GM18870 (cell line): ENCODE measurements around the gene TMEM101.
"Not testable (repeated sequence)": the region's sequence is repeated elsewhere in the genome, so short reads cannot be mapped to it uniquely, and the experiment has no call there.

ENCODE experiments used
- ATAC-seq: cut with Tn5 transposase; IDR thresholded peaks from one replicate; pipeline ENCODE4 v1.9.1; 2021; ENCODE audit warnings: moderate library complexity; ENCODE audit not compliant: unreplicated experiment

TMEM101 gene

DNA sequence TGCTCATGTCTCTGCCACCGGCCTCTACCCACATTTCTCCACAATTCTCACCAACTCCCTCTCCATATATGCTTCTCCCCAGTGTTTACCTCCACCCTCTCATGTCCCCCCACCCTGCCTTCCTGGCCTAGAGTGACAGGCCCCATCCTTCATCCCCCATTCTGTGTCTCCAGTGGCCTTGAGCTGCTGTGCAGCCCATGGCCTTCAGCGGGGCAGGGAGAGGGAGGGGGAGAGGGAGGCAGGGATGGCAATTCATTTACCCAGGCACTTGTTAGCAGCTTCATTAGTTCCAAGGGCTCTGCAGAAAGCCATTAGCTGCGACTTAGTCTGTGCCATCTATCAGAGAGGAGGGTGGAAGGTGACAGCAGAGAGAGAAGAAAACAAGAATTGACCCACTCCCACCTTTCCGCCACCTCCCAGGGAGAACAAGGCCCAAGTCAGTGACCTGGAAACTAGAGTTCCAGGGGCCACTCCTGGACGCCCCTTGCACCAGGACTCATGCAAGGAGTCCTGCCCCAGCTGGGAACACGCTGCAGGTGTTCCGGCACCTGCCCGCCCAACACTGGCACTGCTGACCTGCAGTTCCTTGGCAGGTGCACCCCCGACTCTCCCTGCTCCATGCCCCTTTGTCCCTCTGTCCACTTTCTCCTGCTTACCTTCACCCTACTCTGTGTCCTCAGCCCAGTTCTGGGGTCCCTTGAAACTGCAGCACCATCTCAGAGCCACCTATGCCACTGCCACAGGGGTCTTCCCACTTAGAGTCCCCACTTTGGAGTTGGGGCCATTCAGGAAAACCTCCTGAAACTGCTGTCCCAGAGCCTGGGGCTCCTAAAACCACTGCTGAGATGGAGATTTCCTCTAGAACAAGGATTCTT lies 37.6 kb downstream of the TMEM101 start:
- no peak for ATAC-seq

DNA sequence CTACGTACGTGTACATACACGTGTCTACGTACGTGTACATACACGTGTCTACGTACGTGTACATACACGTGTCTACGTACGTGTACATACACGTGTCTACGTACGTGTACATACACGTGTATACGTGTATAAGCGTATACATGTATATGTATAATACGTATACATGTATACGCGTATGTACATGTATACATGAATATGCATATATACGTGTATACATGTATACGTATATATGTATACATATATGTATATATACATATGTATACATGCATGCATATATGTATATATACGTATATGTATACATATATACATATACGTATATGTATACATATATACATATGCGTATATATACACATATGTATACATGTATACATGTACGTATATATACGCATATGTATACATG lies 38.9 kb downstream of the TMEM101 start:
- no peak for ATAC-seq

DNA sequence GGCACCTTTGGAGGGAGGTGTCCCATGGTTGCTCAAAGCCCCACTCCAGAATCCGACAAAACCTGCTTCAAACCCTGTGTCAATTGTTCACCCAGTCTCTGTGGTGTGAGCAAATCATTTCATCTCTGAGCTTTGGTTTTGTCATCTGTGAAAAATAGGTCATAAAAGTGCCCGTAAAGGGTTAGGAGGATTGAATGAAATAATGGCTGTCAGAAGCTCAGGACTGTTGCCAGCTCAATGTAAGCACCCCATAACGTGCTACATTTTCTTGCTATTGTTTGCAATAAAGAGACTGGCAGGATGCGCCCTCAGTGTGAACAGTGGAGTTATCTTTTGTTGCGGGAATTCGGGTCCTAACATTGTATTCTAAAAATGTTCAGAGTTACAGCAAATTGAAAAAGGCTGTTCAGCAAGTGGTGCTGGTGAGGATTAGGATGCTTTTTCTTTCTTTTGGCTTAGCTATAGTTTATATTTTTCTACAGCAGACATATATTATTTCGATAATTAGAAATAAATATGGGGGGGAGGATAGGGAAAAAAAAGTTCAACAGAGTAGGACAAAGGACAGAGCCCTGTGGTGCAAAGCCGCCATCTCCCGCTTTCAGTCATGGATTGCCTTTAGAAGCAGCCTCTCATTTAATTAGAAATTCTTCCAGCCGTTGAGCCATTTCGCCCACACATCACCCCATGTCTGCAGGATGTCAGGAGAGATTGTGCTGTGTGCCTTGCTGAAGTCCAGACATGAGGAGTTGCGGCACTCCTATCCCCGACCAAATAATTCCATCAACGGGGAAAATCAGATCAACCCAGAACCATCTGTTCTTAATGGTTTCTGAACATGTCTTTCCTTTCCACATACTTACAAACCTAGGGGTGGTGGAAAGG lies 40.1 kb downstream of the TMEM101 start:
- no peak for ATAC-seq

DNA sequence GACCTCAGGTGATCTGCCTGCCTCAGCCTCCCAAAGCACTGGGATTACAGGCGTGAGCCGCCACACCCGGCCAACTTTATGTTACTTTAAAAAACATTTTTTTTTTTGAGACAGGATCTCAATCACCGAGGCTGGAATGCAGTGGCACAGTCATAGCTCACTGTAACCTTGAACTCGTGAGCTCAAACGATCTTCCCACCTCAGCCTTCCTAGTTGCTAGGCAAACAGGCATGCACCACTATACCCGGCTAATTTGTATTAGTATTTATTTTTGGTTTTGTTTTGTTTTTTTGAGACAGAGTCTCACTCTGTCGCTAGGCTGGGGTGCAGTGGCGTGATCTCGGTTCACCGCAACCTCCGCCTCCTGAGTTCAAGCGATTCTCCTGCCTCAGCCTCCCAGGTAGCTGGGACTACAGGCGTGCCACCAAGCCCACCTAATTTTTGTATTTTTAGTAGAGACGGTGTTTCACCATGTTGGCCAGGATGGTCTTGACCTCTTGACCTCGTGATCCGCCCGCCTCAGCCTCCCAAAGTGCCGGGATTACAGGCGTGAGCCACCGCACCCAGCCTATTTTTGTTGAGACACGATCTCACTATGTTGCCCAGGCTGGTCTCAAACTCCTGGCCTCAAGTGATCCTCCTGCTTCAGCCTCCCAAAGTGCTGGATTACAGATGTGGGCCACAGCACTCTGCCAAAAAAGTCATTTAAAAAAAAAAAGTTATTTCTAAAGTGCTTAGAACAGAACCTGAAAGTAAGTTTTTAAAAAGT lies 42.1 kb downstream of the TMEM101 start:
- not testable (repeated sequence) for ATAC-seq

DNA sequence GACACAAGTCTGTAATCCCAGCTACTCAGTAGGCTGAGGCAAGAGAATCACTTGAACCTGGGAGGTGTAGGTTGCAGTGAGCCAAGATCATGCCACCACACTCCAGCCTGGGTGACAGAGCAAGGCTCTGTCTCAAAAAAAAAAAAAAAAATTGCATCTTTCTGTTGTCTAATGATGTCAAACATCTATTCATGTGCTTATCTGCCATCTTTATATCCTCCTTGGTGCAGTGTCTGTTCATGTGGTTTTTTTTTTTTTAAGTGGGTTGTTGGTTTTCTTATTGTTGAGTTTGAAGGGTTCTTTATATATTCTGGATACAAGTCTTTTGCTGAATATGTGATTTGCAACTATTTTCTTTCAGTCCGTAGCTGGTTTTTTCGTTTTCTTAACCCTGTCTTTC lies 43.3 kb downstream of the TMEM101 start:
- not testable (repeated sequence) for ATAC-seq

DNA sequence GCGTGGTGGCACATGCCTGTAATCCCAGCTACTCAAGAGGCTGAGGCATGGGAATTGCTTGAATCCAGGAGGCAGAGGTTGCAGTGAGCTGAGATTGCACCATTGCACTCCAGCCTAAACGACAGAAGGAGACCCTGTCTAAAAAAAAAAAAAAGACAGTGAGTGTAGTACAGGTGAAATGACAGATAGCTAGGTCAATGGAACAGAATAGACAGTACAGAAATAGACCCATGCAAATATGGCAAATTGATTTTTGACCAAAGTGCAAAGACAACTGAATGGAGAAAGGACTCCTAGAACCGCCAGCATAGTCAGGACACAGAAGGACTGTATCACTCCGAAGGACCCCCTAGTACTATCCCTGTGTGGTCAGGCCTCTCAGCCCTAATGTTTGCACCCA lies 44.4 kb downstream of the TMEM101 start:
- no peak for ATAC-seq

DNA sequence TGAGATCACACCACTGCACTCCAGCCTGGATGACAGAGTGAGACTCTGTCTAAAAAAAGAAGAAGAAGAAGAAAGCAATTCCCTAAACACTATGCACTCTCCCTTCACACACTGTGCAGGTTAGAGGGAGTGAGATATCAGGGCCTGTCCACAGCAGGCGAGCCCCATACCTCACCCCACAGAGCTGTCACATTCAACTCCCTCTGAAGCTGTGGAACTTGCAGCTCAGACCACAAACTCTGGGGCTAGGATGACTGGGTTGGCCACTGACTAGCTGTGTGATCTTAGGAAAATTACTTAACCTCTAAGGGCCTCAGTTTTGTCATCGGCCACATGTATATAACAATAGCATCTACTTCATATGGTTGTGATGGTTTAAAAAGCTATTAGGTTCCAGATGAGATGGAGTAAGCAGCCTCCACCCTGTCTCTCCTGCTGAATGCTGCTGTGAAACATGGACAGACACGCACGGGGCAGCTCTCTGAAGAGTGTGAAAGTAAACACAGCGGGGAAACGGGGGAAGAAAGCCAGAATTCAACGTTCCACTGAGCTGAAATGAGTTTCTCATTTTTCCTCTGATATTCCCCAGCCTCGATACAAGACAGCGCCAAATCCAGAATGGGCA lies 47.4 kb downstream of the TMEM101 start:
- no peak for ATAC-seq

DNA sequence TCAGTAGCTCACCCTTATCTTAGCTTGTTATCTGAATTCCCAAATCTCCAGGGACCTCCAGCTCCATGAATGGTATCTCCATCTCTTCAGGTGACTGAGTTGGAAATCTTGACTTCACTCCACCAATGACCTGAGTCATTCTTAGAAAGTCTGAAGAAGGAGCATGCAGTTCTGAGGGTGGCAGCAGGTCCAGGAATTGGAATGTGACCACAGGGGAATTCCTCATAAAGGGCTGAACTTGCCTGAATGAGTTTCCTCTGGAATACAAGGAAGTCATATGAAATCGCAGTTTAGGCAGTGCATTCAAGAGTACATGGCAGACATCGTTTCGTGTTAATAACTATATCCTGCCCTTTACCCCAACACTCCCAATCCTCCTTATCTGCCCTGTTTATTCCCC lies 48.5 kb downstream of the TMEM101 start:
- ATAC-seq, result no peak

DNA sequence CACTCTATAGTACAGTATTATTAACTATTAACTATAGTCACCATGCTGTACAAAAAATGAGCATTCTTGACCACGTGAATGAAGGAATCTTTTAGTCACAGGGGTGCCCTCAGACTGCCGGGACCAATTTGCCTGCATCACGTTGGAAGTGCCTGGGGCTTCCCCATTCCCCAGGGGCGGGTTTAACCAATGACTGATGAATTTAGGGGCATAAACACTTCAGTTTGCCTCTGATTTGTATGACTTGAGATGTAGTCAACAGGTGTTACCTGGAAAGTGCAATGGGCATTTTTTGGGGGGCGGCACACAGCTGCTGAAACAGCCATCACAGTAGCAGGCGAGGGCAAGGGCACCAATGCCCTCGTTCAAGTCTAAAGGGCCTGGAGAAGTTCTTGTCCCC lies 52.3 kb downstream of the TMEM101 start:
- ATAC-seq, result no peak

DNA sequence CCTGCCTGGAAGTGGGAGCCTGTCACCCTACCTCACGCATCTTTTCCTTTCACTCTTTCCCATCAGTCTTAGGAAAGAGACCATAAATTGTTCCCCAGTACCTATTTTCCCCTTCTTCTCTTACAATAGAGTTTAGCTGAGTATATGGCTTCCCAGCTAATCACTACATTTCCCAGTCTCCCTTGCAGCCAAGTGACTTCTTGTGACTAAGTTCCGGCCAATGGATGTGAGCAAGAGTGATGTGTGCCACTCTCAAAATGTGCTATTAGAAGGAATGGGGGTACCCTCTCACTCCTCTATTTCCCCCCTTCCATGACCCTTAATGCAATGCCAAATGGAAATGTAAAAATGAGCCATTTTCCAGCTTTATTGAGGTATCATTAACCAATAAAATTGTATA lies 52.8 kb downstream of the TMEM101 start:
- ATAC-seq, result no peak

DNA sequence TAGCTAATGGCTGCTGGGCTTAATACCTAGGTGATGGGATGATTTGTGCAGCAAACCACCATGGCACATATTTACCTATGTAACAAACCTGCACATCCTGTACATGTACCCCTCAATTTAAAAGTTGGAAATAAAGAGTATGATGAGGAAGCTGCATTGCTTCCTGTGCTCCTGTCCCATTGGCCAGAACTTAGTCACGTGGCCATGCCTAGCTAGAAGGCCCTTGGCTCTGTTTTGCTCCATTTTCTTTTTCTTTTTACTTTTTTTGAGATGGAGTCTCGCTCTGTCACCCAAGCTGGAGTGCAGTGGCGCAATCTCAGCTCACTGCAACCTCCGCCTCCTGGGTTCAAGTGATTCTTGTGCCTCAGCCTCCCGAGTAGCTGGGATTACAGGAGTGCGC lies 53.5 kb downstream of the TMEM101 start:
- not testable (repeated sequence) for ATAC-seq
